Testis (tissue), 3 donors: Measurements from ENCODE around the gene TERT. TPM values are rescaled to one million over a fixed set of nuclear protein-coding genes. Genes with fewer than 3 reads are reported as not detected.

Source experiments
- DNase-seq: peaks from one replicate; pipeline ENCODE4 v3.0.0-alpha.2; 2019
- H3K27ac ChIP-seq, 2 donors: fragments of 200-600 bp; sonication (generic); one replicate each; pipeline ENCODE4 v1.5.1; 2019
- H3K27me3 ChIP-seq: fragments of 200-600 bp; sonication (generic); one replicate; pipeline ENCODE4 v1.5.1; 2019
- H3K36me3 ChIP-seq: fragments of 200-600 bp; sonication (generic); one replicate; pipeline ENCODE4 v1.5.1; 2017; ENCODE audit warnings: low read depth; ENCODE audit errors: missing control alignments
- H3K4me1 ChIP-seq: fragments of 200-600 bp; sonication (generic); one replicate; pipeline ENCODE4 v1.5.1; 2019
- H3K4me3 ChIP-seq, 2 donors: fragments of 200-600 bp; sonication (generic); one replicate each; pipeline ENCODE4 v1.5.1; 2017 to 2019
- H3K9me3 ChIP-seq: fragments of 200-600 bp; sonication (generic); one replicate; pipeline ENCODE4 v1.5.1; 2017
- CTCF ChIP-seq, 3 experiments: fragments of 450-650 bp in 2 of 3; fragments of 200-600 bp in 1 of 3; sonication (generic) in 1 of 3; IDR thresholded peaks; one replicate each; pipeline ENCODE4 v1.5.1; 2016 to 2019; ENCODE audit warnings: antibody characterized with exemption in 3 of 3, mild to moderate bottlenecking in 2 of 3, moderate library complexity in 1 of 3
- POLR2A ChIP-seq: fragments of 450-650 bp; IDR thresholded peaks from one replicate; pipeline ENCODE4 v1.6.1; 2017; ENCODE audit warnings: antibody characterized with exemption, mild to moderate bottlenecking, moderate library complexity
- WGBS, 2 donors: methylation state at CpG; one replicate each; pipeline ENCODE4 v1.1.5; 2018; 5-methylcytosine and 5-hydroxymethylcytosine counted together
- intact Hi-C: fragments of 100-400 bp; cut with DNase I; formaldehyde crosslinking; loops from one replicate; pipeline ENCODE4 v1.15.1; 2023; ENCODE audit warnings: low total_unique reads
- polyA plus RNA-seq: library from polyadenylated mRNA; stranded (reverse); fragments of 350-450 nt; fragmentation: Illumina TruSeq; extraction: RNeasy Lipid Tissue Mini Kit (QIAGEN cat#74804); gene quantifications from one replicate; pipeline ENCODE4 v1.2.3, GENCODE V29; 2014; ENCODE audit warnings: low read depth, low replicate concordance; ENCODE audit not compliant: insufficient read depth
- total RNA-seq, 2 donors: library from RNA; depleted of rRNA; stranded (reverse); fragments of >200 nt; gene quantifications; one replicate each; pipeline ENCODE4 v1.2.3, GENCODE V29; 2016

TERT gene
- total and polyA plus RNA-seq, 3 donors from 2014 or later: 2.1 to 5.5 (median 4.4) TPM

- Histone ChIP-seq H3K27ac (no peak overlapping the region), H3K36me3 (no peaks in the 10 kb centered on the region), H3K27me3 (no peaks in the 10 kb centered on the region), H3K9me3 (no peaks in the 10 kb centered on the region), H3K4me3 (no peak overlapping the region), H3K4me1 (no peaks in the 10 kb centered on the region)
- TF ChIP-seq CTCF (IDR thresholded peaks at IDR 0.05) (no peak), POLR2A (no peak)
- intact Hi-C loops: no loop called here
- no peak for DNase-seq
- 91 to 92% methylated on average over 10 of the region's 10 CpGs for WGBS, 2 donors
Measured at GRCh38 chr5:1261643-1262042, 33.2 kb downstream of the TERT start.

- TF ChIP-seq CTCF (IDR thresholded peaks at IDR 0.05): no peak
- no peak for TF ChIP-seq POLR2A
- no peak for DNase-seq
- Histone ChIP-seq H3K27ac (no peak overlapping the region), H3K36me3 (no peaks in the 10 kb centered on the region), H3K9me3 (no peaks in the 10 kb centered on the region), H3K4me1 (no peaks in the 10 kb centered on the region), H3K4me3 (no peak overlapping the region), H3K27me3 (no peaks in the 10 kb centered on the region)
- 94 to 95% methylated on average over 16 to 23 of the region's 23 CpGs for WGBS, 2 donors
- intact Hi-C loops: no loop called here
Measured at GRCh38 chr5:1259806-1260480, 34.9 kb downstream of the TERT start.

GRCh38 chr5:1257841-1258240, 37.0 kb downstream of the TERT start:
- no peaks in the 10 kb centered on the region for H3K4me1 ChIP-seq
- no peak overlapping the region for H3K4me3 ChIP-seq
- intact Hi-C loops: no loop called here
- H3K27ac ChIP-seq: no peak overlapping the region
- DNase-seq: no peak
- no peaks in the 10 kb centered on the region for H3K36me3 ChIP-seq
- no peak for TF ChIP-seq CTCF (IDR thresholded peaks at IDR 0.05)
- TF ChIP-seq POLR2A: no peak
- no peaks in the 10 kb centered on the region for H3K9me3 ChIP-seq
- no peaks in the 10 kb centered on the region for H3K27me3 ChIP-seq
- WGBS, 2 donors: 94% methylated on average over 11 to 13 of the region's 13 CpGs

- no peaks in the 10 kb centered on the region for H3K27me3 ChIP-seq
- intact Hi-C loops: no loop called here
- no peaks in the 10 kb centered on the region for H3K36me3 ChIP-seq
- H3K9me3 ChIP-seq: no peaks in the 10 kb centered on the region
- 83 to 84% methylated on average over 16 to 17 of the region's 17 CpGs for WGBS, 2 donors
- DNase-seq: no peak
- H3K4me1 ChIP-seq: no peaks in the 10 kb centered on the region
- no peak overlapping the region for H3K27ac ChIP-seq
- H3K4me3 ChIP-seq: no peak overlapping the region
- TF ChIP-seq CTCF (IDR thresholded peaks at IDR 0.05) (no peak), POLR2A (no peak)
Measured at GRCh38 chr5:1257363-1257762, 37.5 kb downstream of the TERT start.

GRCh38 chr5:1256776-1257175, 38.1 kb downstream of the TERT start:
- no peak for DNase-seq
- Histone ChIP-seq H3K36me3 (no peaks in the 10 kb centered on the region), H3K9me3 (no peaks in the 10 kb centered on the region), H3K4me1 (no peaks in the 10 kb centered on the region), H3K4me3 (no peak overlapping the region), H3K27ac (no peak overlapping the region), H3K27me3 (no peaks in the 10 kb centered on the region)
- intact Hi-C loops: no loop called here
- TF ChIP-seq POLR2A (no peak), CTCF (IDR thresholded peaks at IDR 0.05) (no peak)
- 83 to 86% methylated on average over 16 to 23 of the region's 23 CpGs for WGBS, 2 donors
